Small intestine (tissue), 7 donors: ENCODE measurements around the gene KCTD17. TPM values are rescaled to one million over a fixed set of nuclear protein-coding genes. Genes with fewer than 3 reads are reported as not detected.

Experiments
- DNase-seq, 2 donors: peaks; one replicate each; pipeline versions ENCODE4 v3.0.0 to v3.0.0-alpha.2; 2013
- FAIRE-seq: peaks from 2 replicates; lab custom pipeline; 2012; peaks lifted over from hg19 to GRCh38; lab: Jason Lieb, UNC
- H3K27ac ChIP-seq, 3 donors: one replicate each; pipeline ENCODE4 v1.5.1; 2013; ENCODE audit warnings: low read length in 2 of 3, mild to moderate bottlenecking in 2 of 3, control low read depth in 1 of 3, inconsistent platforms in 1 of 3, low read depth in 1 of 3, moderate library complexity in 1 of 3
- H3K27me3 ChIP-seq, 3 donors: one replicate each; pipeline ENCODE4 v1.6.1; 2013; ENCODE audit warnings: low read length in 3 of 3, inconsistent platforms in 1 of 3; ENCODE audit not compliant: control insufficient read depth in 3 of 3, insufficient read depth in 3 of 3
- H3K36me3 ChIP-seq, 3 donors: one replicate each; pipeline ENCODE4 v1.6.1; 2013; ENCODE audit warnings: low read length in 3 of 3, inconsistent platforms in 1 of 3, low read depth in 1 of 3, mild to moderate bottlenecking in 1 of 3, moderate library complexity in 1 of 3; ENCODE audit not compliant: control insufficient read depth in 3 of 3, insufficient read depth in 2 of 3
- H3K4me1 ChIP-seq, 3 donors: one replicate each; pipeline ENCODE4 v1.6.1; 2013; ENCODE audit warnings: low read length in 2 of 3, inconsistent platforms in 1 of 3, low read depth in 1 of 3, mild to moderate bottlenecking in 1 of 3, moderate library complexity in 1 of 3; ENCODE audit not compliant: control insufficient read depth in 3 of 3, insufficient read depth in 2 of 3
- H3K4me3 ChIP-seq, 3 donors: one replicate each; pipeline ENCODE4 v1.5.1; 2013; ENCODE audit warnings: low read length in 3 of 3, control low read depth in 1 of 3, inconsistent platforms in 1 of 3, low read depth in 1 of 3, mild to moderate bottlenecking in 1 of 3, moderate library complexity in 1 of 3
- H3K9me3 ChIP-seq, 2 donors: one replicate each; pipeline ENCODE4 v1.6.1; 2013; ENCODE audit warnings: low read depth in 1 of 2, low read length in 1 of 2; ENCODE audit not compliant: control insufficient read depth in 2 of 2, insufficient read depth in 1 of 2
- WGBS, 3 donors: extraction: QIAGEN DNeasy Blood & Tissue Kit; methylation state at CpG; one replicate each; pipeline ENCODE4 v1.1.7; 2013; 5-methylcytosine and 5-hydroxymethylcytosine counted together
- polyA plus RNA-seq, 4 donors: library from polyadenylated mRNA; stranded (reverse) in 3 of 4; unstranded in 1 of 4; fragments of 200-250 nt in 3 of 4; fragments of 120-200 nt in 1 of 4; gene quantifications; one replicate each; pipeline versions ENCODE4 v1.2.1 to v1.2.3, GENCODE V29; 2013
- donor health status: healthy with polysubstance abuse.
- donor health status: control.
- donor health status: control.
- donor health status: Bipolar disorder and iron deficiency.
- donor health status: healthy.

Gene KCTD17
- polyA plus RNA-seq, 4 donors, result 3.6 to 18.8 (median 10.3) TPM

- WGBS, 3 donors, result 57 to 76% (median 64%) methylated on average over 27 to 28 of the region's 28 CpGs
- Histone ChIP-seq H3K27me3 (peaks cover 0 to 7% (median 0%) of the 10 kb centered on the region in 3 donors), H3K4me3 (no peak overlapping the region), H3K4me1 (peaks cover 0 to 51% (median 0%) of the 10 kb centered on the region in 3 donors), H3K9me3 (no peaks in the 10 kb centered on the region), H3K36me3 (peaks cover 0 to 19% (median 6%) of the 10 kb centered on the region in 3 donors), H3K27ac (peak overlapping the region in 1 of 3 donors; percentile 52)
- FAIRE-seq (no peak), DNase-seq (peak; percentile 59 to 75)
Measured at GRCh38 chr22:37063431-37064420, 12.2 kb downstream of the KCTD17 start.

GRCh38 chr22:37064553-37064952 lies 13.0 kb downstream of the KCTD17 start:
- 82 to 90% (median 87%) methylated on average over 11 of the region's 11 CpGs for WGBS, 3 donors
- Histone ChIP-seq H3K27ac (no peak overlapping the region), H3K36me3 (peaks cover 0 to 11% (median 2%) of the 10 kb centered on the region in 3 donors), H3K9me3 (no peaks in the 10 kb centered on the region), H3K4me1 (peaks cover 0 to 52% (median 0%) of the 10 kb centered on the region in 3 donors), H3K4me3 (no peak overlapping the region), H3K27me3 (peaks cover 0 to 11% (median 2%) of the 10 kb centered on the region in 3 donors)
- no peak for DNase-seq
- no peak for FAIRE-seq

- Histone ChIP-seq H3K36me3 (peaks cover 0 to 4% (median 0%) of the 10 kb centered on the region in 3 donors), H3K27me3 (peaks cover 0 to 13% (median 4%) of the 10 kb centered on the region in 3 donors), H3K4me3 (no peak overlapping the region), H3K4me1 (peaks cover 0 to 49% (median 0%) of the 10 kb centered on the region in 3 donors), H3K27ac (no peak overlapping the region), H3K9me3 (no peaks in the 10 kb centered on the region)
- FAIRE-seq (no peak), DNase-seq (peak in 1 of 2 donors; percentile 55)
- WGBS, 3 donors, result 44 to 61% (median 51%) methylated on average over 3 of the region's 3 CpGs
Measured at GRCh38 chr22:37065180-37065579, 13.6 kb downstream of the KCTD17 start.

- FAIRE-seq, result no peak
- Histone ChIP-seq H3K36me3 (no peaks in the 10 kb centered on the region), H3K27me3 (peaks cover 0 to 17% (median 4%) of the 10 kb centered on the region in 3 donors), H3K27ac (no peak overlapping the region), H3K4me1 (peaks cover 0 to 42% (median 0%) of the 10 kb centered on the region in 3 donors), H3K4me3 (no peak overlapping the region), H3K9me3 (no peaks in the 10 kb centered on the region)
- 87 to 91% (median 89%) methylated on average over 8 to 9 of the region's 9 CpGs for WGBS, 3 donors
- no peak for DNase-seq
Measured at GRCh38 chr22:37065961-37066360, 14.4 kb downstream of the KCTD17 start.

- Histone ChIP-seq H3K9me3 (no peaks in the 10 kb centered on the region), H3K36me3 (no peaks in the 10 kb centered on the region), H3K27ac (no peak overlapping the region), H3K27me3 (peaks cover 0 to 17% (median 4%) of the 10 kb centered on the region in 3 donors), H3K4me1 (peaks cover 0 to 28% (median 0%) of the 10 kb centered on the region in 3 donors), H3K4me3 (no peak overlapping the region)
- FAIRE-seq (no peak), DNase-seq (no peak)
- 82 to 85% (median 83%) methylated on average over 10 of the region's 10 CpGs for WGBS, 3 donors
Measured at GRCh38 chr22:37067428-37067827, 15.9 kb downstream of the KCTD17 start.

- DNase-seq (peak in 1 of 2 donors; percentile 65), FAIRE-seq (no peak)
- Histone ChIP-seq H3K4me1 (peaks cover 0 to 14% (median 0%) of the 10 kb centered on the region in 3 donors), H3K9me3 (no peaks in the 10 kb centered on the region), H3K36me3 (no peaks in the 10 kb centered on the region), H3K4me3 (no peak overlapping the region), H3K27me3 (peaks cover 0 to 17% (median 4%) of the 10 kb centered on the region in 3 donors), H3K27ac (no peak overlapping the region)
- WGBS, 3 donors, result 3 to 8% (median 3%) methylated on average over 27 to 36 of the region's 36 CpGs
Measured at GRCh38 chr22:37068859-37069258, 17.3 kb downstream of the KCTD17 start.

GRCh38 chr22:37069319-37069718 lies 17.8 kb downstream of the KCTD17 start:
- Histone ChIP-seq H3K4me1 (peaks cover 0 to 14% (median 0%) of the 10 kb centered on the region in 3 donors), H3K27ac (no peak overlapping the region), H3K36me3 (no peaks in the 10 kb centered on the region), H3K27me3 (peaks cover 0 to 17% (median 4%) of the 10 kb centered on the region in 3 donors), H3K9me3 (no peaks in the 10 kb centered on the region), H3K4me3 (no peak overlapping the region)
- FAIRE-seq, result no peak
- no peak for DNase-seq
- WGBS, 3 donors, result 25 to 28% (median 28%) methylated on average over 10 to 11 of the region's 11 CpGs

GRCh38 chr22:37069719-37070118 lies 18.2 kb downstream of the KCTD17 start:
- Histone ChIP-seq H3K4me3 (no peak overlapping the region), H3K4me1 (peaks cover 0 to 12% (median 0%) of the 10 kb centered on the region in 3 donors), H3K27me3 (peaks cover 0 to 17% (median 4%) of the 10 kb centered on the region in 3 donors), H3K9me3 (no peaks in the 10 kb centered on the region), H3K36me3 (no peaks in the 10 kb centered on the region), H3K27ac (no peak overlapping the region)
- DNase-seq (no peak), FAIRE-seq (no peak)
- 82 to 86% (median 83%) methylated on average over 9 of the region's 9 CpGs for WGBS, 3 donors
